Gastroesophageal sphincter (tissue), 4 donors: ENCODE measurements around the gene KLHL17. TPM values are rescaled to one million over a fixed set of nuclear protein-coding genes. Genes with fewer than 3 reads are reported as not detected.

Experiments used
- ATAC-seq: fragments of 150-250 bp; one replicate; pipeline ENCODE4 v1.9.1; 2016; ENCODE audit warnings: mild to moderate bottlenecking, moderate library complexity
- H3K27ac ChIP-seq, 4 donors: fragments of 200-600 bp; sonication (generic) in 3 of 4; 1 replicate in 3 of 4; 2 replicates in 1 of 4; pipeline ENCODE4 v1.5.1; 2016 to 2019
- H3K27me3 ChIP-seq: fragments of 200-600 bp; sonication (generic); one replicate; pipeline ENCODE4 v1.5.1; 2019
- H3K36me3 ChIP-seq, 2 donors: fragments of 200-600 bp; sonication (generic); one replicate each; pipeline ENCODE4 v1.5.1; 2019; ENCODE audit warnings: control low read depth in 1 of 2
- H3K4me1 ChIP-seq, 3 donors: fragments of 200-600 bp; sonication (generic); 1 replicate in 2 of 3; 2 replicates in 1 of 3; pipeline ENCODE4 v1.5.1; 2016 to 2019; ENCODE audit warnings: control low read depth in 2 of 3
- H3K4me3 ChIP-seq, 2 donors: fragments of 200-600 bp; sonication (generic); one replicate each; pipeline ENCODE4 v1.5.1; 2019; ENCODE audit warnings: mild to moderate bottlenecking in 1 of 2, moderate library complexity in 1 of 2
- H3K9me3 ChIP-seq, 3 donors: fragments of 200-600 bp; sonication (generic); one replicate each; pipeline ENCODE4 v1.5.1; 2017 to 2019; ENCODE audit warnings: control low read depth in 2 of 3
- EP300 ChIP-seq: sonication (generic); formaldehyde crosslinking; IDR thresholded peaks from one replicate; pipeline ENCODE4 v1.6.1; 2017; ENCODE audit warnings: antibody characterized with exemption, mild to moderate bottlenecking
- POLR2A ChIP-seq, 2 donors: fragments of 450-650 bp; IDR thresholded peaks; one replicate each; pipeline ENCODE4 v1.6.1; 2017; ENCODE audit warnings: antibody characterized with exemption in 2 of 2, mild to moderate bottlenecking in 2 of 2, moderate library complexity in 1 of 2
- POLR2AphosphoS5 ChIP-seq: sonication (generic); formaldehyde crosslinking; IDR thresholded peaks from one replicate; pipeline ENCODE4 v1.6.1; 2017; ENCODE audit warnings: antibody characterized with exemption
- WGBS, 2 donors: methylation state at CpG; one replicate each; pipeline ENCODE4 v1.1.5; 2018; ENCODE audit warnings: low coverage in 1 of 2; 5-methylcytosine and 5-hydroxymethylcytosine counted together
- total RNA-seq, 4 donors: library from RNA; depleted of rRNA; stranded (reverse); fragments of >200 nt; gene quantifications; one replicate each; pipeline ENCODE4 v1.1.0, GENCODE V29; 2016
- TF ChIP-seq, protein P1 (sequence below), 4 experiments: fragments of 200-600 bp in 2 of 4; fragments of 450-650 bp in 2 of 4; sonication (generic) in 1 of 4; IDR thresholded peaks; one replicate each; pipeline ENCODE4 v1.5.1; 2017 to 2019; ENCODE audit warnings: antibody characterized with exemption in 4 of 4, mild to moderate bottlenecking in 2 of 4, moderate library complexity in 2 of 4

KLHL17 gene
- total RNA-seq, 4 donors from 2014 or later, result 3.6 to 12.0 (median 10.1) TPM

DNA sequence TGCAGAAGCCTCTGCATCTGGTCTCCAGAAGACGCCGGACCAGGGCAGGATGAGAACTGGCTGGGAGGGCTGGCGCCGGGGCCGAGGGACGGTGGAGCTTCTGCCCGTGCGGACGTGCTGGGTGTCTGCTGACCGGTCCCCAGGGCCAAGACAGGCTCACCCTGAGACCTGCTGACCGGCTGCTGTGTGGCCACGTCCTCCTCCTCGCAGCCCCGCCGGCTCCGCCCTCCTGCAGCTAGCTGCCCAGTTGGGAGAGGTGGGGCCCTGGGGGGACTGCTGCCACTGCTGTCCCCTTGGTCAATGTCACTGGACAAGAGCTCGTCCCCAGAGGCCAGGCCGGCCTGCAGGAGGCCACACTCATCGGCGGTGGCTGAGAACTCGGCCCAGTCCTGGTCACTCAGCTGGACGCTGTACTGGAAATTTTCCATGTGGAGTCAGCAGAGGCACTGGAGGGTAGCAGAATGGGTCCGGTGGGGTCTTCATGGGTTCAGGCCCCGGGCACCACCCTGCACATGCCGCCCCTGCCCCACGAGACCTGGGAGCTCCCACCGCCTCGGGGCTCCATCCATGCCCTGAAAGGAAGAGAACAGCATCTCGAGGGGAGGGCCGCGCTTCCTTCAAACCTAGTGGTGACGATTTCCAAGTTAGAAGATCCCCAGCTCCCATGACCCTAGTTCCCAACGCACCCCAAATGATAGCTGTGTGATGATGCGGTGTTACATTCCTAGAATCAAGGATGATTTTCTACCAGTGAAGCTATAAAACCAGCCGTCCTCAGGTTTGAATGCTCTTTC is 20.4 kb downstream of the KLHL17 start:
- no peak for TF ChIP-seq POLR2A (IDR thresholded peaks at IDR 0.05)
- TF ChIP-seq, protein P1, sequence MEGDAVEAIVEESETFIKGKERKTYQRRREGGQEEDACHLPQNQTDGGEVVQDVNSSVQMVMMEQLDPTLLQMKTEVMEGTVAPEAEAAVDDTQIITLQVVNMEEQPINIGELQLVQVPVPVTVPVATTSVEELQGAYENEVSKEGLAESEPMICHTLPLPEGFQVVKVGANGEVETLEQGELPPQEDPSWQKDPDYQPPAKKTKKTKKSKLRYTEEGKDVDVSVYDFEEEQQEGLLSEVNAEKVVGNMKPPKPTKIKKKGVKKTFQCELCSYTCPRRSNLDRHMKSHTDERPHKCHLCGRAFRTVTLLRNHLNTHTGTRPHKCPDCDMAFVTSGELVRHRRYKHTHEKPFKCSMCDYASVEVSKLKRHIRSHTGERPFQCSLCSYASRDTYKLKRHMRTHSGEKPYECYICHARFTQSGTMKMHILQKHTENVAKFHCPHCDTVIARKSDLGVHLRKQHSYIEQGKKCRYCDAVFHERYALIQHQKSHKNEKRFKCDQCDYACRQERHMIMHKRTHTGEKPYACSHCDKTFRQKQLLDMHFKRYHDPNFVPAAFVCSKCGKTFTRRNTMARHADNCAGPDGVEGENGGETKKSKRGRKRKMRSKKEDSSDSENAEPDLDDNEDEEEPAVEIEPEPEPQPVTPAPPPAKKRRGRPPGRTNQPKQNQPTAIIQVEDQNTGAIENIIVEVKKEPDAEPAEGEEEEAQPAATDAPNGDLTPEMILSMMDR (IDR thresholded peaks at IDR 0.05), result no peak
- TF ChIP-seq POLR2AphosphoS5, result no peak
- no peak for TF ChIP-seq EP300
- Histone ChIP-seq H3K4me1 (peaks cover 0 to 15% (median 7%) of the 10 kb centered on the region in 3 donors), H3K36me3 (no peaks in the 10 kb centered on the region), H3K27ac (no peak overlapping the region), H3K4me3 (no peak overlapping the region), H3K27me3 (peaks cover 74% of the 10 kb centered on the region), H3K9me3 (no peaks in the 10 kb centered on the region)
- ATAC-seq, result no peak
- 77% methylated on average over 8 of the region's 35 CpGs; no CpG with 5 or more reads in 1 of the 2 donors for WGBS, 2 donors

DNA sequence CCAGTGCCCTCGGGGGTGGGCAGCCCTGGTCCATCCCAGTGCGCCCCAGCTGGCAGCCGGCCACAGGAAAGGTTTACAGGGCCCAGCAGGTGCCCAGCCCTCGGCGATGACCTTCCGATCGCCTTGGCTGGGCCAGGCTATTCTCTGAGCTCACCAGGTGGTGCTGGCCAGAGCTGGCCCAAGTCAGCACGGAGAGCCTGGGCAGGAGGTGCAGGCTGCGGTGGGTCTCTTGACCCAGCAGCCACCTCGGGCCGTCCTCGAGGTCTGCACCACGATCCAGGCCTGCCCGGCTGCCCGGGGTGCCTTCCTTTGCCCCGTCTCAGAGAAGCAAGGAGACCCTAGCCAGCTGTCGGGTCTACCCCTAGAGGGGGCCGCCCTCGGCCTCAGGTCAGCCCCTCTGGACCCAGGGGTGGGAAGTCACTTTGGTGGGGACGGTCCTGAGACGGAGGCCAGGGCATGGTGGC is 21.1 kb downstream of the KLHL17 start:
- Histone ChIP-seq H3K4me1 (peaks cover 0 to 8% (median 3%) of the 10 kb centered on the region in 3 donors), H3K36me3 (no peaks in the 10 kb centered on the region), H3K27me3 (peaks cover 69% of the 10 kb centered on the region), H3K4me3 (no peak overlapping the region), H3K9me3 (no peaks in the 10 kb centered on the region), H3K27ac (no peak overlapping the region)
- TF ChIP-seq EP300 (no peak), POLR2AphosphoS5 (no peak), POLR2A (IDR thresholded peaks at IDR 0.05) (no peak)
- TF ChIP-seq, protein P1 (IDR thresholded peaks at IDR 0.05), result no peak
- no CpG with 5 or more reads among the region's 21 CpGs for whole genome bisulfite sequencing, 2 donors
- ATAC-seq, result no peak

DNA sequence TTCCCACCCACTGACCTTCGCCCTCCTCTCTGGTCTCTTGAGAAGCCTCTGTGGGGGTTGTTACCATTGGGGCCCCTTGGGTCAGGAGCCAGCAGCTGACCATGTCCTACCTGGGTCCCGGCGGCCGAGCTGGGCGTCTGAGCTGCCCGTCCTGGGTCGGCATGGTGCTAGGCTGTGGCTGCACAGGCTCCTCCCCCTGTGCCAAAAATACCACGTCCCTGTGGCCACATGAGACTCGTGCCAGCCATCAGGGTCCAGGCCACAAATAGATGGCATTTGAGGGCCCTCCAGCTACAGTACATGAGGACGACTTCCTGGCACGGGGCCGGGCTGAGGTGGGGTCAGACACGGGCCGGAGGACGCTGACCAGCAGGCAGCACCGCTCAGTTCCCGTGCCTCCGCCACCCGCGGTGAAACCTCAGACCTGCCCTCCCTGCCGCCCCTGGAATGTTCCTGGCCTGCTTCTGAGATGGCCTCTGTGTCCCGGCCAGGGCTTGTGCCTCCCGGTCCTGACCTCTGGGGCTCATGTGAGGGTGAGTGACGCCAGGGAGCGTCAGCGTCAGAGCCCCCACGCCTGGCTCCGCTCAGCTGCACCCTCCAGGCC is 21.7 kb downstream of the KLHL17 start, which contains the start of gene PERM1:
PERM1 (minus strand) TSS at position 139 of the 604 bp plus-strand sequence. CDS start 1,064 bp downstream, outside the sequence.
- Histone ChIP-seq H3K36me3 (no peaks in the 10 kb centered on the region), H3K27me3 (peaks cover 69% of the 10 kb centered on the region), H3K4me1 (peaks cover 0 to 8% (median 3%) of the 10 kb centered on the region in 3 donors), H3K27ac (no peak within 1 kb of the TSS), H3K9me3 (no peaks in the 10 kb centered on the region), H3K4me3 (no peak within 1 kb of the TSS)
- 90% methylated on average over 2 of the region's 28 CpGs; no CpG with 5 or more reads in 1 of the 2 donors for WGBS, 2 donors
- ATAC-seq, result no peak
- TF ChIP-seq POLR2A (IDR thresholded peaks at IDR 0.05) (no peak), POLR2AphosphoS5 (no peak), EP300 (no peak)
- TF ChIP-seq, protein P1 (IDR thresholded peaks at IDR 0.05), result no peak

DNA sequence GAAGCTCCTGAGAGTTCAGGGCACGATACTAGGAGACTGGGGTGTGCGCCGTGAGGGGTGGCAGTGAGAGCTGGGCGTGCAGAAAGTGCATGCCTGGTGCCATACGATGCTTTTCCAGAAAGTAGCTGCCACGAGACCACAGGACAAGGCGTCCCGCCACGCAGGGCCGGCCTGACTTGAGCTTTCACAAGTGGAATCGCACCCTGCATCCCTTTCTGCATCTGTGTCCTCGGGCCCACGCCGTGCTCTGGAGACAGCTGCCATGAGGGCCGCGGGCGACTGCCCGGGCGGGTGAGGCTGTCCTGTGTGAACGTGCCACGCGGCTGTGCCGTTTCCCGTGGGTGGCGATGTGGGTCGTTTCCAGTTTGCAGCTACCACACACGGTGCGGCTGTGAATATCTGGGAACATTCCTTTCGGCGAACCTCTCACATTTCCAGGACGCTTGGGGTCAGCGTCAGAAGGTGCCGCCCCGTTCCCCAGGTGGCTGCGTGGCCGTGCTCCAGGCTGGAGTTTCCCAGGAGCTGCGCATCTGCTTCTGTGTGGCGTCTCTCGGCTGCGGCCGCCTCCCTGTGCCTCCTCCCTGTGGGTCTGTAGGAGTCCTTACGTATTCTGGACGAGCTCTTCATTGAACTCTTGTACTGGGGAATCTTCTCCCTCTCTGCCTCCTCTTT is 22.5 kb downstream of the KLHL17 start:
- TF ChIP-seq POLR2AphosphoS5 (no peak), EP300 (no peak), POLR2A (IDR thresholded peaks at IDR 0.05) (no peak)
- Histone ChIP-seq H3K4me1 (peaks cover 0 to 8% (median 3%) of the 10 kb centered on the region in 3 donors), H3K27me3 (peaks cover 69% of the 10 kb centered on the region), H3K4me3 (no peak overlapping the region), H3K27ac (no peak overlapping the region), H3K9me3 (no peaks in the 10 kb centered on the region), H3K36me3 (no peaks in the 10 kb centered on the region)
- no peak for ATAC-seq
- WGBS, 2 donors, result 74 to 89% methylated on average over 7 to 9 of the region's 43 CpGs
